ENCODE data around the gene ID4. TPM values are rescaled to one million over a fixed set of nuclear protein-coding genes. Genes with fewer than 3 reads are reported as not detected.

The ID4 gene
- total and polyA plus RNA-seq, 2 of the 8 experiments (the other 6 are each of a cell fraction or from before 2014, with no cell fraction given), result 2.0 to 8.3 TPM

DNA sequence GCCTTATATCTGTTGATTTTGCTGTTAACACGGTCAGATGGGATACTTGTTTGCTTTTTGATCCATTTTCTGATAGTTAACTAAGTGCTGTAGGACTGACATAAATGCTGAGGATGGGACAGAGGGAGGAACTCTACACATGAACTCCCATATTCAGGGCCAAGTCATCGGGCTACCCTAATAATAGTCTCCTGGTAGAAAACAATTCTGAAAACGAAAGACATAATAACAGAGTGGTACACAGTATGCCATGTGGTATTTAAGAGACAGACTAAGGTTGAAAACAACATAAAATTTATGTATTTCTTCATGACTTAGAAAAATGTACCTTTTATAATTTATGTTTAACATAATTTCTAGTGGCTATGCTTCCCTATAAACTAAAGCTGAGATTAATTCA, 12.0 kb downstream of the ID4 start (continued):
- TF ChIP-seq KDM4A (IDR thresholded peaks at IDR 0.05; ENCODE audit: low read depth, low read length, severe bottlenecking), result no peak
- no peak for TF ChIP-seq CHD2 (IDR thresholded peaks at IDR 0.05; ENCODE audit: low read length)
- no peak for TF ChIP-seq CHD1 (IDR thresholded peaks at IDR 0.05; ENCODE audit: low read depth, low read length)
- no peak for TF ChIP-seq SIX5 (IDR thresholded peaks at IDR 0.05; ENCODE audit: low read depth, low read length)
- TF ChIP-seq HDAC2 (IDR thresholded peaks at IDR 0.05; ENCODE audit: borderline replicate concordance in 1 of 2, low read depth in 2 of 2, low read length in 2 of 2), result no peak
- no peak for TF ChIP-seq ASH2L (IDR thresholded peaks at IDR 0.05; ENCODE audit: low read length)

Data from H1 (cell line).